Stimulated activated naive B cell treated with anti-CD40 and anti-IgM and Interleukin-4, amounts not matched to agents 10 μg/mL and 1 μg/mL and 100 μg/mL, for 72 hours (primary cell): ENCODE results near the gene HACD2.

Source experiments
- ATAC-seq, 2 donors: fragments of 150-1000 bp; cut with Tn5 transposase; replicated peaks; 2 replicates each; pipeline ENCODE4 v1.10.0; 2021; ENCODE audit warnings: moderate library complexity in 1 of 2
- DNase-seq: peaks from one replicate; pipeline ENCODE4 v3.0.0; 2021
- H3K27ac Mint-ChIP-seq: one replicate; pipeline ENCODE4 v1.8.0; 2022; ENCODE audit warnings: mild to moderate bottlenecking, mixed read lengths
- H3K27me3 Mint-ChIP-seq, 2 donors: one replicate each; pipeline ENCODE4 v1.8.0; 2022; ENCODE audit warnings: mixed read lengths in 2 of 2
- H3K36me3 Mint-ChIP-seq, 2 donors: one replicate each; pipeline ENCODE4 v1.8.0; 2022; ENCODE audit warnings: mixed read lengths in 2 of 2, mild to moderate bottlenecking in 1 of 2
- H3K4me1 Mint-ChIP-seq, 2 donors: one replicate each; pipeline ENCODE4 v1.8.0; 2022; ENCODE audit warnings: mixed read lengths in 2 of 2, mild to moderate bottlenecking in 1 of 2
- H3K4me3 Mint-ChIP-seq, 2 donors: one replicate each; pipeline ENCODE4 v1.8.0; 2022; ENCODE audit warnings: mild to moderate bottlenecking in 2 of 2, mixed read lengths in 2 of 2, moderate library complexity in 1 of 2
- H3K9me3 Mint-ChIP-seq, 2 donors: one replicate each; pipeline ENCODE4 v1.8.0; 2022; ENCODE audit warnings: mixed read lengths in 2 of 2, mild to moderate bottlenecking in 1 of 2

HACD2 gene

GRCh38 chr3:123458255-123458654 is 126.6 kb downstream of the HACD2 start:
- no peaks in the 10 kb centered on the region for H3K4me1 Mint-ChIP-seq
- ATAC-seq (no peak), DNase-seq (no peak)
- peaks cover 37 to 64% of the 10 kb centered on the region in 2 donors for H3K27me3 Mint-ChIP-seq
- H3K4me3 Mint-ChIP-seq = no peak overlapping the region
- no peaks in the 10 kb centered on the region for H3K36me3 Mint-ChIP-seq
- no peak overlapping the region for H3K27ac Mint-ChIP-seq
- no peaks in the 10 kb centered on the region for H3K9me3 Mint-ChIP-seq

GRCh38 chr3:123457841-123458240 is 127.0 kb downstream of the HACD2 start:
- Mint-ChIP-seq H3K4me1 (no peaks in the 10 kb centered on the region), H3K9me3 (no peaks in the 10 kb centered on the region), H3K4me3 (no peak overlapping the region), H3K27ac (no peak overlapping the region), H3K36me3 (no peaks in the 10 kb centered on the region), H3K27me3 (peaks cover 37 to 64% of the 10 kb centered on the region in 2 donors)
- no peak for ATAC-seq
- DNase-seq = no peak

GRCh38 chr3:123453675-123454074 is 131.2 kb downstream of the HACD2 start:
- H3K4me1 Mint-ChIP-seq = peaks cover 2 to 8% of the 10 kb centered on the region in 2 donors
- H3K9me3 Mint-ChIP-seq = no peaks in the 10 kb centered on the region
- H3K4me3 Mint-ChIP-seq = no peak overlapping the region
- no peak overlapping the region for H3K27ac Mint-ChIP-seq
- ATAC-seq (no peak), DNase-seq (no peak)
- no peaks in the 10 kb centered on the region for H3K36me3 Mint-ChIP-seq
- H3K27me3 Mint-ChIP-seq = peaks cover 46 to 68% of the 10 kb centered on the region in 2 donors

- DNase-seq (no peak), ATAC-seq (no peak)
- Mint-ChIP-seq H3K27me3 (peaks cover 43 to 59% of the 10 kb centered on the region in 2 donors), H3K4me3 (no peak overlapping the region), H3K36me3 (no peaks in the 10 kb centered on the region), H3K27ac (no peak overlapping the region), H3K9me3 (no peaks in the 10 kb centered on the region), H3K4me1 (peaks cover 4 to 8% of the 10 kb centered on the region in 2 donors)
Observed at GRCh38 chr3:123451186-123451585, 133.7 kb downstream of the HACD2 start.

- DNase-seq = no peak
- Mint-ChIP-seq H3K27ac (no peak overlapping the region), H3K4me3 (peak overlapping the region; percentile 50 to 72), H3K9me3 (no peaks in the 10 kb centered on the region), H3K27me3 (peaks cover 44 to 59% of the 10 kb centered on the region in 2 donors), H3K4me1 (peaks cover 4 to 8% of the 10 kb centered on the region in 2 donors), H3K36me3 (no peaks in the 10 kb centered on the region)
- ATAC-seq = no peak
Observed at GRCh38 chr3:123449997-123450604, 134.8 kb downstream of the HACD2 start.

- ATAC-seq (peak; percentile 49 to 53), DNase-seq (no peak)
- Mint-ChIP-seq H3K4me1 (peaks cover 4 to 8% of the 10 kb centered on the region in 2 donors), H3K4me3 (peak overlapping the region; percentile 50 to 72), H3K9me3 (no peaks in the 10 kb centered on the region), H3K36me3 (no peaks in the 10 kb centered on the region), H3K27me3 (peaks cover 52 to 60% of the 10 kb centered on the region in 2 donors), H3K27ac (no peak overlapping the region)
Observed at GRCh38 chr3:123449102-123449996, 135.5 kb downstream of the HACD2 start.

- no peaks in the 10 kb centered on the region for H3K9me3 Mint-ChIP-seq
- peak within 1 kb of the TSS; percentile 50 to 72 for H3K4me3 Mint-ChIP-seq
- H3K4me1 Mint-ChIP-seq = peaks cover 4 to 8% of the 10 kb centered on the region in 2 donors
- no peaks in the 10 kb centered on the region for H3K36me3 Mint-ChIP-seq
- ATAC-seq = no peak
- H3K27ac Mint-ChIP-seq = no peak within 1 kb of the TSS
- DNase-seq = no peak
- peaks cover 53 to 60% of the 10 kb centered on the region in 2 donors for H3K27me3 Mint-ChIP-seq
Observed at GRCh38 chr3:123448536-123449101, 136.2 kb downstream of the HACD2 start, which contains the start of gene ADCY5. Gene ADCY5, minus strand, starts transcription at chr3:123449090. Its CDS starts 545 bp downstream, at chr3:123448545.

GRCh38 chr3:123447749-123448517 is 136.9 kb downstream of the HACD2 start:
- peak; percentile 22 to 29 for ATAC-seq

GRCh38 chr3:123447416-123447748 is 137.5 kb downstream of the HACD2 start:
- Mint-ChIP-seq H3K36me3 (no peaks in the 10 kb centered on the region), H3K27me3 (peaks cover 62 to 68% of the 10 kb centered on the region in 2 donors), H3K4me3 (peak overlapping the region; percentile 22 to 43), H3K4me1 (peaks cover 4 to 8% of the 10 kb centered on the region in 2 donors), H3K9me3 (no peaks in the 10 kb centered on the region), H3K27ac (no peak overlapping the region)
- no peak for DNase-seq
- ATAC-seq = no peak

More at GRCh38 chr3:123447749-123448517, 136.9 kb downstream of the HACD2 start:
- no peak overlapping the region for H3K4me3 Mint-ChIP-seq
- no peaks in the 10 kb centered on the region for H3K36me3 Mint-ChIP-seq
- DNase-seq = no peak
- peaks cover 4 to 8% of the 10 kb centered on the region in 2 donors for H3K4me1 Mint-ChIP-seq
- peaks cover 56 to 63% of the 10 kb centered on the region in 2 donors for H3K27me3 Mint-ChIP-seq
- H3K27ac Mint-ChIP-seq = no peak overlapping the region
- H3K9me3 Mint-ChIP-seq = no peaks in the 10 kb centered on the region

GRCh38 chr3:123446610-123447109 is 138.2 kb downstream of the HACD2 start:
- Mint-ChIP-seq H3K4me3 (peak overlapping the region in 1 of 2 donors; percentile 14), H3K36me3 (no peaks in the 10 kb centered on the region), H3K27ac (no peak overlapping the region), H3K9me3 (no peaks in the 10 kb centered on the region), H3K4me1 (peaks cover 4 to 8% of the 10 kb centered on the region in 2 donors), H3K27me3 (peaks cover 67 to 68% of the 10 kb centered on the region in 2 donors)
- DNase-seq (no peak), ATAC-seq (no peak)

- DNase-seq (no peak), ATAC-seq (no peak)
- Mint-ChIP-seq H3K9me3 (no peaks in the 10 kb centered on the region), H3K27me3 (peaks cover 63 to 67% of the 10 kb centered on the region in 2 donors), H3K4me3 (no peak overlapping the region), H3K4me1 (peaks cover 4 to 8% of the 10 kb centered on the region in 2 donors), H3K27ac (no peak overlapping the region), H3K36me3 (no peaks in the 10 kb centered on the region)
Observed at GRCh38 chr3:123446210-123446609, 138.6 kb downstream of the HACD2 start.

GRCh38 chr3:123445702-123446101 is 139.2 kb downstream of the HACD2 start:
- Mint-ChIP-seq H3K27ac (no peak overlapping the region), H3K4me3 (no peak overlapping the region), H3K4me1 (peaks cover 4 to 8% of the 10 kb centered on the region in 2 donors), H3K27me3 (peaks cover 61 to 67% of the 10 kb centered on the region in 2 donors), H3K9me3 (no peaks in the 10 kb centered on the region), H3K36me3 (no peaks in the 10 kb centered on the region)
- no peak for ATAC-seq
- no peak for DNase-seq

- peaks cover 0 to 1% of the 10 kb centered on the region in 2 donors for H3K4me1 Mint-ChIP-seq
- peaks cover 61 to 63% of the 10 kb centered on the region in 2 donors for H3K27me3 Mint-ChIP-seq
- DNase-seq = no peak
- H3K4me3 Mint-ChIP-seq = no peak overlapping the region
- no peak for ATAC-seq
- no peaks in the 10 kb centered on the region for H3K9me3 Mint-ChIP-seq
- no peak overlapping the region for H3K27ac Mint-ChIP-seq
- no peaks in the 10 kb centered on the region for H3K36me3 Mint-ChIP-seq
Observed at GRCh38 chr3:123444744-123445143, 140.1 kb downstream of the HACD2 start.

GRCh38 chr3:123444023-123444422 is 140.8 kb downstream of the HACD2 start:
- no peak overlapping the region for H3K4me3 Mint-ChIP-seq
- DNase-seq (no peak), ATAC-seq (no peak)
- peaks cover 61 to 63% of the 10 kb centered on the region in 2 donors for H3K27me3 Mint-ChIP-seq
- no peaks in the 10 kb centered on the region for H3K36me3 Mint-ChIP-seq
- H3K9me3 Mint-ChIP-seq = no peaks in the 10 kb centered on the region
- H3K4me1 Mint-ChIP-seq = peaks cover 0 to 1% of the 10 kb centered on the region in 2 donors
- H3K27ac Mint-ChIP-seq = no peak overlapping the region
